ENCODE measurements around the gene PLA2G2C.

GRCh38 chr1:20223106-20223505 lies 36.8 kb upstream of the PLA2G2C start:
- TF ChIP-seq, protein P1, sequence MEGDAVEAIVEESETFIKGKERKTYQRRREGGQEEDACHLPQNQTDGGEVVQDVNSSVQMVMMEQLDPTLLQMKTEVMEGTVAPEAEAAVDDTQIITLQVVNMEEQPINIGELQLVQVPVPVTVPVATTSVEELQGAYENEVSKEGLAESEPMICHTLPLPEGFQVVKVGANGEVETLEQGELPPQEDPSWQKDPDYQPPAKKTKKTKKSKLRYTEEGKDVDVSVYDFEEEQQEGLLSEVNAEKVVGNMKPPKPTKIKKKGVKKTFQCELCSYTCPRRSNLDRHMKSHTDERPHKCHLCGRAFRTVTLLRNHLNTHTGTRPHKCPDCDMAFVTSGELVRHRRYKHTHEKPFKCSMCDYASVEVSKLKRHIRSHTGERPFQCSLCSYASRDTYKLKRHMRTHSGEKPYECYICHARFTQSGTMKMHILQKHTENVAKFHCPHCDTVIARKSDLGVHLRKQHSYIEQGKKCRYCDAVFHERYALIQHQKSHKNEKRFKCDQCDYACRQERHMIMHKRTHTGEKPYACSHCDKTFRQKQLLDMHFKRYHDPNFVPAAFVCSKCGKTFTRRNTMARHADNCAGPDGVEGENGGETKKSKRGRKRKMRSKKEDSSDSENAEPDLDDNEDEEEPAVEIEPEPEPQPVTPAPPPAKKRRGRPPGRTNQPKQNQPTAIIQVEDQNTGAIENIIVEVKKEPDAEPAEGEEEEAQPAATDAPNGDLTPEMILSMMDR (conservative IDR thresholded peaks at IDR 0.05 in 1 of 2, IDR thresholded peaks at IDR 0.05 in 1 of 2; ENCODE audit: extremely low read depth in 1 of 2, insufficient read depth in 1 of 2, low read depth in 1 of 2, low read length in 2 of 2) = no peak
- TF ChIP-seq EZH2 (IDR thresholded peaks at IDR 0.05; ENCODE audit: borderline replicate concordance, low read length) = no peak
